ENCODE results near the gene RAB44.

The RAB44 gene

DNA sequence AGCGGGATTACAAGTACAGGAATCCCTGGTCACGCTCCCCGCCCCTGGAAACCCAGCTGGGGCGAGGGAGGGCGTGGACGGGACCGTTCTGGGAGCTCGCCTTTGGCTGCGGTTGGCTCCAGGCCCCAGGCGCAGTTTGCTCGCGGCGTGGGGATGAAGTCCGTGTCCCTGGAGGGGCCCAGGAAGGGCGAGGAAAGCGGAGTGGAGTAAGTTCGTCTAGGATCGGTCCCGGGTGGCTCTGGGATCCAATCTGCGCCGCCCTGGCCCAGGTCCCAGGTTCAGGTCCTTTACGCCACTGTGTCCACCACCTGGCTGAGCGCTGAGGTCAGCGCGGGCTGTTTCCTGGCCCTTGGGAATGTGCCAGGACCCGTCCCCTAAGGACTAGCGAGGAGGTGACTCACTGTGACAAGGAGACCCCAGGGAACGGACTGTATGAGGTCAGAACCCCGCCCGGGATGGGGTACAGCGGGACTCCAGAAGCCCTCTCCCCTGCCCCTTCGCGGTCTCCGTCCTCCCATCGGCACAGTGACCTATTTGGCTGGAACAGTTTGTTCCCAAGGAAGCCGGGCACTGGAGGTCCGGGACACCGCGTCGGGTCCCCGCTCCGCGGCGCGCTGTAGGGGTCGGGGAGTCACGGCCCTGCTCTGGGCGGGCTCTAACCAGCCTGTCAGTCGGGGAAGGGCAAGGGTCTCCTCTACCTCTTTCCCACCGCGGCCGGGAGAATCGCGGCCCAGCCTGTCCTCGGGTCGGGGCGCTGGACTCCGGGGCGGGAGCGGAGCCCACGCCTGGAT lies 18.4 kb upstream of the RAB44 start:
- Histone ChIP-seq H3K36me3 (no peaks in the 10 kb centered on the region), H3K4me3 (ENCODE audit: low read depth, low read length) (peak overlapping the region; percentile 77), H3K9me3 (no peaks in the 10 kb centered on the region), H3K27me3 (peaks cover 10% of the 10 kb centered on the region), H3K4me1 (peaks cover 15% of the 10 kb centered on the region)
- TF ChIP-seq, protein P1, sequence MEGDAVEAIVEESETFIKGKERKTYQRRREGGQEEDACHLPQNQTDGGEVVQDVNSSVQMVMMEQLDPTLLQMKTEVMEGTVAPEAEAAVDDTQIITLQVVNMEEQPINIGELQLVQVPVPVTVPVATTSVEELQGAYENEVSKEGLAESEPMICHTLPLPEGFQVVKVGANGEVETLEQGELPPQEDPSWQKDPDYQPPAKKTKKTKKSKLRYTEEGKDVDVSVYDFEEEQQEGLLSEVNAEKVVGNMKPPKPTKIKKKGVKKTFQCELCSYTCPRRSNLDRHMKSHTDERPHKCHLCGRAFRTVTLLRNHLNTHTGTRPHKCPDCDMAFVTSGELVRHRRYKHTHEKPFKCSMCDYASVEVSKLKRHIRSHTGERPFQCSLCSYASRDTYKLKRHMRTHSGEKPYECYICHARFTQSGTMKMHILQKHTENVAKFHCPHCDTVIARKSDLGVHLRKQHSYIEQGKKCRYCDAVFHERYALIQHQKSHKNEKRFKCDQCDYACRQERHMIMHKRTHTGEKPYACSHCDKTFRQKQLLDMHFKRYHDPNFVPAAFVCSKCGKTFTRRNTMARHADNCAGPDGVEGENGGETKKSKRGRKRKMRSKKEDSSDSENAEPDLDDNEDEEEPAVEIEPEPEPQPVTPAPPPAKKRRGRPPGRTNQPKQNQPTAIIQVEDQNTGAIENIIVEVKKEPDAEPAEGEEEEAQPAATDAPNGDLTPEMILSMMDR (IDR thresholded peaks at IDR 0.05; ENCODE audit: low read depth, low read length) = no peak
- peak; percentile 71 for DNase-seq

GRCh38 chr6:36682328-36683144 lies 15.1 kb upstream of the RAB44 start:
- TF ChIP-seq, protein P1 (IDR thresholded peaks at IDR 0.05; ENCODE audit: low read depth, low read length) = no peak
- Histone ChIP-seq H3K4me1 (peaks cover 14% of the 10 kb centered on the region), H3K27me3 (peaks cover 10% of the 10 kb centered on the region), H3K4me3 (ENCODE audit: low read depth, low read length) (no peak overlapping the region), H3K9me3 (no peaks in the 10 kb centered on the region), H3K36me3 (no peaks in the 10 kb centered on the region)
- DNase-seq = no peak

GRCh38 chr6:36683145-36683655 lies 14.4 kb upstream of the RAB44 start:
- TF ChIP-seq, protein P1 (IDR thresholded peaks at IDR 0.05; ENCODE audit: low read depth, low read length) = no peak
- Histone ChIP-seq H3K36me3 (no peaks in the 10 kb centered on the region), H3K4me3 (ENCODE audit: low read depth, low read length) (no peak overlapping the region), H3K27me3 (peaks cover 10% of the 10 kb centered on the region), H3K9me3 (no peaks in the 10 kb centered on the region), H3K4me1 (peaks cover 7% of the 10 kb centered on the region)
- no peak for DNase-seq

DNA sequence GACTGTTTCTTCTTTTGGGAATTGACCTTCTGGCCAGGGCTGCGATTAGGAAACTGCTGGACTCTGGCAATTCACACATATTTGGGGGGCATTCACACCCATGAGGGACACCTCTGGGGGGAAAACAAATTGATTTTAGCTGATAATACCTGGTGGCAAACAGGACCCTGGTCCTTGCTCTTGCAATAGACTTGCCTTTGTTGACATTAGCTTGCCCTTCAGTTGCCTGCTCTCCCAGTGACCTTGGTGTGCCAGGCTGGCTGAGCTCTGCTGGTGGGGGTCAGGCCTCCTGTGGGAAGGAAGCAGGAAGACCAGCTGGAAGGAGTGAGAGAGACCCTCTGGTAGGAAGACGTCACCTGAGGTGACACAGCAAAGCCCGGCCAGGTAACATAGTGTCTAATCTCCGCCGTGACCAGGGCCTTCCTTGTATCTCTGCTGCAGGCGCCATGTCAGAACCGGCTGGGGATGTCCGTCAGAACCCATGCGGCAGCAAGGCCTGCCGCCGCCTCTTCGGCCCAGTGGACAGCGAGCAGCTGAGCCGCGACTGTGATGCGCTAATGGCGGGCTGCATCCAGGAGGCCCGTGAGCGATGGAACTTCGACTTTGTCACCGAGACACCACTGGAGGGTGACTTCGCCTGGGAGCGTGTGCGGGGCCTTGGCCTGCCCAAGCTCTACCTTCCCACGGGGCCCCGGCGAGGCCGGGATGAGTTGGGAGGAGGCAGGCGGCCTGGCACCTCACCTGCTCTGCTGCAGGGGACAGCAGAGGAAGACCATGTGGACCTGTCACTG lies 13.8 kb upstream of the RAB44 start:
- Histone ChIP-seq H3K27me3 (peaks cover 7% of the 10 kb centered on the region), H3K36me3 (no peaks in the 10 kb centered on the region), H3K4me1 (peaks cover 3% of the 10 kb centered on the region), H3K4me3 (ENCODE audit: low read depth, low read length) (no peak overlapping the region), H3K9me3 (no peaks in the 10 kb centered on the region)
- TF ChIP-seq, protein P1 (IDR thresholded peaks at IDR 0.05; ENCODE audit: low read depth, low read length) = no peak
- no peak for DNase-seq

- no peaks in the 10 kb centered on the region for H3K4me1 ChIP-seq
- DNase-seq = no peak
- H3K36me3 ChIP-seq = no peaks in the 10 kb centered on the region
Measured at GRCh38 chr6:36684447-36684812, 13.2 kb upstream of the RAB44 start.

More at GRCh38 chr6:36684447-36684812, 13.2 kb upstream of the RAB44 start:
- H3K9me3 ChIP-seq = no peaks in the 10 kb centered on the region
- H3K27me3 ChIP-seq = peaks cover 1% of the 10 kb centered on the region
- TF ChIP-seq, protein P1 (IDR thresholded peaks at IDR 0.05; ENCODE audit: low read depth, low read length) = no peak
- H3K4me3 ChIP-seq (ENCODE audit: low read depth, low read length) = no peak overlapping the region
